ENCODE data around the gene MAGI1. TPM values are rescaled to one million over a fixed set of nuclear protein-coding genes. Genes with fewer than 3 reads are reported as not detected.

The MAGI1 gene
- total RNA-seq, 2 experiments from 2014 or later = 0.47 to 0.51 TPM

DNA sequence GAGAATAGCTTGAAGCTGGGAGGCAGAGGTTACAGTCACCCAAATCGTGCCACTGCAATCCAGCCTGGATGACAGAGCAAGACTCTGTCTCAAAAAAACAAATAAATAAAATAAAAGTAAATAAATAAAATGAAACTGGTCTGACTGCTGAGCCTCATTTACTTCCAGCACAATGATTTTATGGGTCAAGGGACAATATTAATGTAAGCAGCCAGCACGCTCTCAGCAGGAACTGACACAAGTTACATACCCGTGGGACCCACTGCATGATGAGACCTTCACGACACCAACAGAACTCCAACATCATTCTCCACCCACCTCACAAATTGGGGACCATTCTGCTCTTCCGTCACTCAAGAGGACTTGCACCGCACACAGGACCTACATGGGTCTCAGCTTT, 230.3 kb downstream of the MAGI1 start:
- Mint-ChIP-seq H3K4me1 (ENCODE audit: low read depth) (no peaks in the 10 kb centered on the region), H3K36me3 (ENCODE audit: low read depth) (no peaks in the 10 kb centered on the region), H3K27ac (no peak overlapping the region), H3K4me3 (no peak overlapping the region), H3K27me3 (no peaks in the 10 kb centered on the region), H3K9me3 (no peaks in the 10 kb centered on the region)
- ChIA-PET POLR2A (no interaction called here), CTCF (no interaction called here)
- intact Hi-C loops (cut with micrococcal nuclease) = no loop called here
- DNase-seq = no peak
- TF ChIP-seq, protein P1, sequence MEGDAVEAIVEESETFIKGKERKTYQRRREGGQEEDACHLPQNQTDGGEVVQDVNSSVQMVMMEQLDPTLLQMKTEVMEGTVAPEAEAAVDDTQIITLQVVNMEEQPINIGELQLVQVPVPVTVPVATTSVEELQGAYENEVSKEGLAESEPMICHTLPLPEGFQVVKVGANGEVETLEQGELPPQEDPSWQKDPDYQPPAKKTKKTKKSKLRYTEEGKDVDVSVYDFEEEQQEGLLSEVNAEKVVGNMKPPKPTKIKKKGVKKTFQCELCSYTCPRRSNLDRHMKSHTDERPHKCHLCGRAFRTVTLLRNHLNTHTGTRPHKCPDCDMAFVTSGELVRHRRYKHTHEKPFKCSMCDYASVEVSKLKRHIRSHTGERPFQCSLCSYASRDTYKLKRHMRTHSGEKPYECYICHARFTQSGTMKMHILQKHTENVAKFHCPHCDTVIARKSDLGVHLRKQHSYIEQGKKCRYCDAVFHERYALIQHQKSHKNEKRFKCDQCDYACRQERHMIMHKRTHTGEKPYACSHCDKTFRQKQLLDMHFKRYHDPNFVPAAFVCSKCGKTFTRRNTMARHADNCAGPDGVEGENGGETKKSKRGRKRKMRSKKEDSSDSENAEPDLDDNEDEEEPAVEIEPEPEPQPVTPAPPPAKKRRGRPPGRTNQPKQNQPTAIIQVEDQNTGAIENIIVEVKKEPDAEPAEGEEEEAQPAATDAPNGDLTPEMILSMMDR (IDR thresholded peaks at IDR 0.05) = no peak
- no peak for ATAC-seq

DNA sequence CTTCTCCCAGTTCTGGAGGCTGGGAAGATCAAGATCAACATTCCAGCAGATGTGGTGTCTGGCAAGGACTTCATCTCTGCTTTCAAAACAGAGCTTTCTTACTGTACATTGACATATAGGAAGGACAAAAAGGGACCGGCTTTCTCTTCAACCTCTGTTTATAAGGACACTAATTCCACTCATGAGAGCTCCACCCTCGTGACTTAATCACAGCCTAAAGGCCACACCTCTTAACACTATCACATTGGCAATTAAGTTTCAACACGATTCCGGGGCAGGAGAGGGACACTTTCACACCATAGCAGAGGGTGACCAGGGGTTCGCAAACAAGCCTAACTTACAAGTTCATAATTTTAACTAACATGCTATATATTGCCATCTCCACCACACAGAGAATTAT, 231.5 kb downstream of the MAGI1 start:
- intact Hi-C loops (cut with micrococcal nuclease) = no loop called here
- ATAC-seq (no peak), DNase-seq (no peak)
- no peaks in the 10 kb centered on the region for H3K4me1 Mint-ChIP-seq (ENCODE audit: low read depth)
- ChIA-PET CTCF (no interaction called here), POLR2A (no interaction called here)
- H3K27ac Mint-ChIP-seq = no peak overlapping the region
- no peaks in the 10 kb centered on the region for H3K9me3 Mint-ChIP-seq
- no peaks in the 10 kb centered on the region for H3K27me3 Mint-ChIP-seq
- TF ChIP-seq, protein P1 (IDR thresholded peaks at IDR 0.05) = no peak
- no peak overlapping the region for H3K4me3 Mint-ChIP-seq
- no peaks in the 10 kb centered on the region for H3K36me3 Mint-ChIP-seq (ENCODE audit: low read depth)

DNA sequence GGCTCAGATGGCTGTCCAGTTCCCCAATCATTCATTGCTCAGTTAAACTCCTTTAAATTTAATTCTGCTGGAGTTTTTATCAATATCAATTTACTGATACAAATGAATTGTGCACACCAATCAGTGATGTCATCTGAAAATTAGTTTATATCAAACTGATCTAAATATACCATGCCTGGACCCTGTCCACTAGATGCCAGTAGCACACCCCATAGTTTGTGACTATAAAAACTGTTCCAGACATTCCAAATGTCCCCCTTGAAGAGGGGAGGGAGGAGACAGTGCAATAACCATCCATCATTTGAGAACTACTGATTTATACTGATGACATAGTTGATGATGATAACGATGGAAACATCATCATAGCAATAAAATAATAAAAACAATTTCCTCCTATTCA, 232.1 kb downstream of the MAGI1 start:
- Mint-ChIP-seq H3K4me3 (no peak overlapping the region), H3K4me1 (ENCODE audit: low read depth) (no peaks in the 10 kb centered on the region), H3K9me3 (no peaks in the 10 kb centered on the region), H3K27me3 (no peaks in the 10 kb centered on the region), H3K36me3 (ENCODE audit: low read depth) (no peaks in the 10 kb centered on the region), H3K27ac (no peak overlapping the region)
- TF ChIP-seq, protein P1 (IDR thresholded peaks at IDR 0.05) = no peak
- ChIA-PET CTCF (no interaction called here), POLR2A (no interaction called here)
- intact Hi-C loops (cut with micrococcal nuclease) = no loop called here
- DNase-seq = no peak
- ATAC-seq = no peak

DNA sequence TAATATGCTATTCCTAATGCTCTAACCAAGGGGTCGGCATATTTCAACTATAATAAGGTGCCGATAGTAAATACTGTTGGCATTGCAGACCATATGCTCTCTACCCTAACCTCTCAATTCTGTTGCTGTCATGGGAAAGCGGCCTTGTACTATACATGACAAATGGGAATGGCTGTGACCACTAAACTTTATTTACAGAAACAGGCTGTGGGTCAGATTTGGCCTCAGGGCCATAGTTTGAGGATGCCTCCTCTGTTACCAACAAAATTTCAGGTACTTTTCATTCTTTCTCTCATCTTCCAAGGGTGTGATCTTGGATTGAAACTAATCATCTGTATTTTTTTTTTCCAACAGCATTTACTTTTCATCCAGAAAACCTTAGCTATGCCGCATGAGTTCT, 242.0 kb downstream of the MAGI1 start:
- DNase-seq = no peak

DNA sequence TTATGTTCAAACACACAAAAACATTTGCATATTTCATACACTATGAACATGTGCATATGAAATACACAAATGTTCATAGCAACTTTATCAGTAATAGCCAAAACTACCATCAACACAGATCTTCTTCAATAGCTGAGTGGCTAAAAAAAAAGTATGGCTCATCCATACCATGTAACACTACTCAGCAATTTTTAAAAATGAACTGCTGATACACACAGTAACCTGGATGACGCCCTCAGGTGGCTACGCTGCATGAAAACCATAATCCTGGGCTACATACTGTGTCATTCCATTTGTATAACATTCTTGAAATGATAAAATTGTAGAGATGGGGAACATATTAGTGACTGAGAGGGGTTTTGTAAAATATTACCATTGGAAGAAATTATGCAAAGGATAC, 243.6 kb downstream of the MAGI1 start:
- DNase-seq (no peak), ATAC-seq (no peak)
- POLR2A ChIA-PET = no interaction called here
- Mint-ChIP-seq H3K27me3 (no peaks in the 10 kb centered on the region), H3K4me3 (no peak overlapping the region), H3K9me3 (no peaks in the 10 kb centered on the region), H3K4me1 (ENCODE audit: low read depth) (no peaks in the 10 kb centered on the region), H3K27ac (no peak overlapping the region), H3K36me3 (ENCODE audit: low read depth) (no peaks in the 10 kb centered on the region)
- intact Hi-C loops (cut with micrococcal nuclease) = no loop called here
- CTCF ChIA-PET = no interaction called here
- TF ChIP-seq, protein P1 (IDR thresholded peaks at IDR 0.05) = no peak

More for the DNA sequence above, 242.0 kb downstream of the MAGI1 start:
- POLR2A ChIA-PET = no interaction called here
- CTCF ChIA-PET = no interaction called here
- Mint-ChIP-seq H3K27ac (no peak overlapping the region), H3K4me1 (ENCODE audit: low read depth) (no peaks in the 10 kb centered on the region), H3K27me3 (no peaks in the 10 kb centered on the region), H3K36me3 (ENCODE audit: low read depth) (no peaks in the 10 kb centered on the region), H3K9me3 (no peaks in the 10 kb centered on the region), H3K4me3 (no peak overlapping the region)
- TF ChIP-seq, protein P1 (IDR thresholded peaks at IDR 0.05) = no peak
- ATAC-seq = no peak
- intact Hi-C loops (cut with micrococcal nuclease) = no loop called here
